Panc1 (cell line): ENCODE data around the gene SGIP1. TPM values are rescaled to one million over a fixed set of nuclear protein-coding genes. Genes with fewer than 3 reads are reported as not detected.

Source experiments
- ATAC-seq: fragments of 200-7000 bp; cut with Tn5 transposase; 2 replicates; pipeline ENCODE4 v1.9.1; 2020; ENCODE audit warnings: mild to moderate bottlenecking, moderate library complexity
- BruUV-seq: library from RNA; stranded (reverse); fragments of 400-500 nt; replicated peaks from 2 replicates; lab custom pipeline; 2021; lab: Mats Ljungman, UMichigan
- CTCF ChIA-PET: fragments of 300-600 bp; sonication (Branson Sonifier 250); formaldehyde crosslinking; loops from one replicate; lab custom pipeline; 2022; ENCODE audit warnings: antibody characterized with exemption; lab: Charles Lee
- POLR2A ChIA-PET: fragments of 300-600 bp; sonication (Branson Sonifier 250); formaldehyde crosslinking; loops from one replicate; lab custom pipeline; 2022; ENCODE audit warnings: antibody characterized with exemption; lab: Charles Lee
- DNase-seq: peaks from one replicate; pipeline ENCODE4 v3.0.0-alpha.2; 2010; ENCODE audit warnings: low read depth, low spot score
- H3K27ac ChIP-seq: 2 replicates; pipeline ENCODE4 v1.5.1; 2011; ENCODE audit warnings: mild to moderate bottlenecking, low read length, inconsistent platforms
- H3K27me3 ChIP-seq: fragments of 200-500 bp; sonication (Bioruptor generic); 2 replicates; pipeline ENCODE4 v1.6.0; 2014; ENCODE audit warnings: low read length, inconsistent platforms; ENCODE audit not compliant: control insufficient read depth, insufficient read depth
- H3K36me3 ChIP-seq: fragments of 200-500 bp; sonication (Bioruptor generic); 2 replicates; pipeline ENCODE4 v1.5.1; 2014; ENCODE audit warnings: inconsistent platforms, mild to moderate bottlenecking, low read length, moderate library complexity; ENCODE audit not compliant: control insufficient read depth, insufficient read depth
- H3K4me1 ChIP-seq: 2 replicates; pipeline ENCODE4 v1.5.1; 2011; ENCODE audit warnings: inconsistent platforms, mild to moderate bottlenecking, low read length, moderate library complexity; ENCODE audit not compliant: control insufficient read depth, insufficient read depth
- H3K4me3 ChIP-seq, 2 experiments: 2 replicates each; pipeline ENCODE4 v1.5.1; 2011 to 2012; ENCODE audit warnings: low read depth in 2 of 2, low read length in 2 of 2, mild to moderate bottlenecking in 2 of 2, inconsistent platforms in 1 of 2, moderate library complexity in 1 of 2
- H3K9me3 ChIP-seq: fragments of 200-500 bp; sonication (Bioruptor generic); 2 replicates; pipeline ENCODE4 v1.5.1; 2014; ENCODE audit warnings: low read depth, mild to moderate bottlenecking, inconsistent platforms, low read length, moderate library complexity; ENCODE audit not compliant: control insufficient read depth, insufficient read depth
- POLR2AphosphoS5 ChIP-seq: IDR thresholded peaks from 2 replicates; pipeline ENCODE4 v1.6.1; 2012; ENCODE audit warnings: mild to moderate bottlenecking, low read depth, low read length, moderate library complexity
- SIN3A ChIP-seq: IDR thresholded peaks from 2 replicates; pipeline ENCODE4 v1.6.1; 2012; ENCODE audit warnings: low read depth, mild to moderate bottlenecking, low read length, moderate library complexity, borderline replicate concordance; ENCODE audit not compliant: insufficient read depth
- TCF7L2 ChIP-seq: IDR thresholded peaks from 2 replicates; pipeline ENCODE4 v1.6.1; 2011; ENCODE audit warnings: mild to moderate bottlenecking, low read depth, low read length, inconsistent platforms
- in situ Hi-C: cut with HindIII; loops from 2 replicates; pipeline ENCODE4 v1.10.0; 2016; ENCODE audit warnings: low sequenced_read_pairs, low pct_unique_long_range_greater_than_20kb
- intact Hi-C: fragments of 100-400 bp; cut with micrococcal nuclease; formaldehyde crosslinking; loops from one replicate; pipeline ENCODE4 v1.10.0; 2022; ENCODE audit not compliant: unreplicated experiment
- total RNA-seq: library from RNA; stranded (reverse); gene quantifications from one replicate; pipeline ENCODE4 v1.2.1, GENCODE V29; 2021; ENCODE audit not compliant: unreplicated experiment
- TF ChIP-seq, protein P1 (sequence below): fragments of 450-650 bp; IDR thresholded peaks from 2 replicates; pipeline ENCODE4 v1.5.1; 2017; ENCODE audit warnings: mild to moderate bottlenecking
- TF ChIP-seq, protein P2 (sequence below), 2 experiments: IDR thresholded peaks; 2 replicates each; pipeline ENCODE4 v1.6.1; 2011 to 2012; ENCODE audit warnings: low read depth in 2 of 2, control low read depth in 1 of 2, low read length in 1 of 2, mild to moderate bottlenecking in 1 of 2, moderate library complexity in 1 of 2; ENCODE audit not compliant: insufficient read depth in 1 of 2

The SGIP1 gene
- total RNA-seq, 1 experiment from 2014 or later, result 1.6 TPM

DNA sequence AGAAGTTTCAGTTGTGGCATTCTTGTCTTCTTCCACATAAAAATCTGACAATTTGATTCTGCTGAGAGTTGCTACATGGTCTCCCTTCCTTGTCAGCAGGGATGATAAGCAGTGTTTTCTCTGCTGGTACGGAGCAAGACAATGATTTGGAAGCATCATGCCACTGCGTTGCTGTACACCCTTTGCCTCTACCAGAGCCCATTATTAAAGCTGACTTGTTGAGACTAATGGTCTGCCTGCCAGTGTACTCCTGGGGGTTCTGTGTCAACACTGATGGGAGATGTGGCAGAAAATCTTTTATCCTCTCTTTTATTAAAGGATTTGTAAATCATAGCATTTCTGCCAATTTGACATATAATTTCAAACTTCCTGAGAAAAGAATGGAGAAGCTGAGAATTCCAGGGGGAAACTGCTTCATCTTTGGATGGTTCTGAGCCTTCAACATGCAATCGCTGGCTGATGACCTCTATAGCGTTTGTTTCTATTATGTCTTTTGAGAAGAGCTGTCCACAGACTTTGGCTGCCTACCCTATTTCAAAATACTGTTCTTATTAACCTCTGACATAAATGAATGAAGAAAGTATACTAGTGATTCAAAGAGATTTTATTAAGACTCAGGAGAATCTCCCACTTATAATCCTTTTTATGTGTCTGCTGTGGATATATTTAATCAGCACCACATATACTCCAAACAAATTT is 170.4 kb downstream of the SGIP1 start:
- TF ChIP-seq TCF7L2 (no peak), POLR2AphosphoS5 (no peak), SIN3A (no peak)
- no peak overlapping the region for H3K4me3 ChIP-seq
- H3K9me3 ChIP-seq, result no peaks in the 10 kb centered on the region
- CTCF ChIA-PET, result interaction anchor here (0.6 kb wide), 1 partner anchor 109 kb away, joined by 3 read pairs; no protein-coding TSS in a partner anchor
- POLR2A ChIA-PET, result interaction anchor here (0.5 kb wide), 1 partner anchor 758 kb away, joined by 3 read pairs; no protein-coding TSS in a partner anchor
- BruUV-seq, result no TSS peak
- H3K4me1 ChIP-seq, result no peaks in the 10 kb centered on the region
- intact Hi-C loops, result no loop called here
- no peak for ATAC-seq
- no peaks in the 10 kb centered on the region for H3K36me3 ChIP-seq
- DNase-seq, result no peak
- H3K27me3 ChIP-seq, result no peaks in the 10 kb centered on the region
- in situ Hi-C loops, result no loop called here
- H3K27ac ChIP-seq, result no peak overlapping the region

DNA sequence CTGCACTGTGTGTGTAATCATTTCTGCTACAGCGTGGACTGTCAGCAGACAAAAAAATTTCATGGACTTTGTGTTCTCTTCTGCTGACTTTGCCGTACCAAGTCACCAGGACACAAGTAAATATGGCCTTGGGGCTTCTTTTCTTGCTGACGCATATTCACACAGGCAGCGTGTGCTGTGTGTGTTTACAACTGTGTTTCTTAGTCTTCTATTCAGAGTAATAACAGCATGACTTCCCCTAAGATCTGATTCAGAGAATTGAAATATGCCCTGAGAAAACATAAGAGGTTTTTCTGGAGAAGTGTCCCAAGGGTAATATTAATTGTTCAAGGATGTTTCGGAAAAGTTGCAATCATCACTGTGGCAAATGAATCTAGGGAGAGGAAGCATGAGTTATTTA is 171.2 kb downstream of the SGIP1 start:
- intact Hi-C loops, result no loop called here
- DNase-seq (no peak), ATAC-seq (no peak)
- ChIA-PET POLR2A (interaction anchor here (0.5 to 0.6 kb wide), 2 partner anchors 10 to 757 kb away, joined by 3 to 5 read pairs; no protein-coding TSS in a partner anchor), CTCF (no interaction called here)
- in situ Hi-C loops, result no loop called here
- no peak overlapping the region for H3K27ac ChIP-seq
- H3K9me3 ChIP-seq, result no peaks in the 10 kb centered on the region
- H3K36me3 ChIP-seq, result no peaks in the 10 kb centered on the region
- BruUV-seq, result no TSS peak
- no peak overlapping the region for H3K4me3 ChIP-seq
- no peaks in the 10 kb centered on the region for H3K4me1 ChIP-seq
- TF ChIP-seq SIN3A, result no peak
- TF ChIP-seq, protein P1, sequence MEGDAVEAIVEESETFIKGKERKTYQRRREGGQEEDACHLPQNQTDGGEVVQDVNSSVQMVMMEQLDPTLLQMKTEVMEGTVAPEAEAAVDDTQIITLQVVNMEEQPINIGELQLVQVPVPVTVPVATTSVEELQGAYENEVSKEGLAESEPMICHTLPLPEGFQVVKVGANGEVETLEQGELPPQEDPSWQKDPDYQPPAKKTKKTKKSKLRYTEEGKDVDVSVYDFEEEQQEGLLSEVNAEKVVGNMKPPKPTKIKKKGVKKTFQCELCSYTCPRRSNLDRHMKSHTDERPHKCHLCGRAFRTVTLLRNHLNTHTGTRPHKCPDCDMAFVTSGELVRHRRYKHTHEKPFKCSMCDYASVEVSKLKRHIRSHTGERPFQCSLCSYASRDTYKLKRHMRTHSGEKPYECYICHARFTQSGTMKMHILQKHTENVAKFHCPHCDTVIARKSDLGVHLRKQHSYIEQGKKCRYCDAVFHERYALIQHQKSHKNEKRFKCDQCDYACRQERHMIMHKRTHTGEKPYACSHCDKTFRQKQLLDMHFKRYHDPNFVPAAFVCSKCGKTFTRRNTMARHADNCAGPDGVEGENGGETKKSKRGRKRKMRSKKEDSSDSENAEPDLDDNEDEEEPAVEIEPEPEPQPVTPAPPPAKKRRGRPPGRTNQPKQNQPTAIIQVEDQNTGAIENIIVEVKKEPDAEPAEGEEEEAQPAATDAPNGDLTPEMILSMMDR, result no peak
- TF ChIP-seq POLR2AphosphoS5, result no peak
- TF ChIP-seq, protein P2, sequence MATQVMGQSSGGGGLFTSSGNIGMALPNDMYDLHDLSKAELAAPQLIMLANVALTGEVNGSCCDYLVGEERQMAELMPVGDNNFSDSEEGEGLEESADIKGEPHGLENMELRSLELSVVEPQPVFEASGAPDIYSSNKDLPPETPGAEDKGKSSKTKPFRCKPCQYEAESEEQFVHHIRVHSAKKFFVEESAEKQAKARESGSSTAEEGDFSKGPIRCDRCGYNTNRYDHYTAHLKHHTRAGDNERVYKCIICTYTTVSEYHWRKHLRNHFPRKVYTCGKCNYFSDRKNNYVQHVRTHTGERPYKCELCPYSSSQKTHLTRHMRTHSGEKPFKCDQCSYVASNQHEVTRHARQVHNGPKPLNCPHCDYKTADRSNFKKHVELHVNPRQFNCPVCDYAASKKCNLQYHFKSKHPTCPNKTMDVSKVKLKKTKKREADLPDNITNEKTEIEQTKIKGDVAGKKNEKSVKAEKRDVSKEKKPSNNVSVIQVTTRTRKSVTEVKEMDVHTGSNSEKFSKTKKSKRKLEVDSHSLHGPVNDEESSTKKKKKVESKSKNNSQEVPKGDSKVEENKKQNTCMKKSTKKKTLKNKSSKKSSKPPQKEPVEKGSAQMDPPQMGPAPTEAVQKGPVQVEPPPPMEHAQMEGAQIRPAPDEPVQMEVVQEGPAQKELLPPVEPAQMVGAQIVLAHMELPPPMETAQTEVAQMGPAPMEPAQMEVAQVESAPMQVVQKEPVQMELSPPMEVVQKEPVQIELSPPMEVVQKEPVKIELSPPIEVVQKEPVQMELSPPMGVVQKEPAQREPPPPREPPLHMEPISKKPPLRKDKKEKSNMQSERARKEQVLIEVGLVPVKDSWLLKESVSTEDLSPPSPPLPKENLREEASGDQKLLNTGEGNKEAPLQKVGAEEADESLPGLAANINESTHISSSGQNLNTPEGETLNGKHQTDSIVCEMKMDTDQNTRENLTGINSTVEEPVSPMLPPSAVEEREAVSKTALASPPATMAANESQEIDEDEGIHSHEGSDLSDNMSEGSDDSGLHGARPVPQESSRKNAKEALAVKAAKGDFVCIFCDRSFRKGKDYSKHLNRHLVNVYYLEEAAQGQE (IDR thresholded peaks at IDR 0.05; ENCODE audit: insufficient read depth in 1 of 2, low read depth in 2 of 2, low read length in 1 of 2), result no peak
- no peak for TF ChIP-seq TCF7L2
- H3K27me3 ChIP-seq, result no peaks in the 10 kb centered on the region

DNA sequence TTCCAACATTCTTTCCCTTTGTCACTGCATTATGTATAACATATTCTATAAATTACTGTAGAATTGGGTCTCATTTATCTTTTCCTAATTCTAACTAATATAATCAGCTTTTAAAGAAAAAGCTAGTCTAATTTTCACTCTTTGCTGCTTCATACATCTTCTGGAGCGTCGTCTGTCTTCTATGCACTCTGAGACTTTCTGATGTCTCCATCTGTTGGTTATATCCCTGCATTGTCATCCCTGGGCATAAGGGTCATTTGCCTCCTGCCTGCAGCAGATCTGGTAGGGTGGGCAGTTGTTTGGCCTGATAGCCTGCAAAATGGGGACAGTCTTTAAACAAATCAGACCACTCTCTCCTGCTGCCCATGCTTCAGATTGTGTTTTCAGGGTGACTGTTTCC is 177.5 kb downstream of the SGIP1 start:
- Histone ChIP-seq H3K27me3 (no peaks in the 10 kb centered on the region), H3K4me3 (no peak overlapping the region), H3K4me1 (no peaks in the 10 kb centered on the region), H3K36me3 (no peaks in the 10 kb centered on the region), H3K9me3 (no peaks in the 10 kb centered on the region), H3K27ac (no peak overlapping the region)
- ATAC-seq (0 out of 2 replicates have a peak, but pooled peaks have one; percentile 63), DNase-seq (no peak)
- intact Hi-C loops, result no loop called here
- in situ Hi-C loops, result no loop called here
- ChIA-PET POLR2A (no interaction called here), CTCF (no interaction called here)
- TF ChIP-seq, protein P2 (IDR thresholded peaks at IDR 0.05; ENCODE audit: insufficient read depth in 1 of 2, low read depth in 2 of 2, low read length in 1 of 2), result no peak
- TF ChIP-seq SIN3A, result no peak
- TF ChIP-seq POLR2AphosphoS5, result no peak
- TF ChIP-seq, protein P1, result peak; percentile 37; the same call in 1 of the 2 replicates
- no peak for TF ChIP-seq TCF7L2
- BruUV-seq, result no TSS peak
